Mucosa of descending colon (tissue), 3 donors: ENCODE results near the gene MAPK11. TPM values are rescaled to one million over a fixed set of nuclear protein-coding genes. Genes with fewer than 3 reads are reported as not detected.

Source experiments
- ATAC-seq: fragments of 200-7000 bp; cut with Tn5 transposase; one replicate; pipeline ENCODE4 v1.9.1; 2020; ENCODE audit warnings: mild to moderate bottlenecking, moderate library complexity
- DNase-seq, 3 donors: peaks; one replicate each; pipeline ENCODE4 v3.0.0-alpha.2; 2020
- H3K36me3 ChIP-seq: fragments of 200-600 bp; one replicate; pipeline ENCODE4 v1.8.0; 2021; ENCODE audit warnings: low read depth, mild to moderate bottlenecking
- H3K4me1 ChIP-seq: fragments of 200-600 bp; one replicate; pipeline ENCODE4 v1.8.0; 2021; ENCODE audit warnings: low read depth, mild to moderate bottlenecking
- H3K4me3 ChIP-seq: fragments of 200-600 bp; one replicate; pipeline ENCODE4 v1.8.0; 2021; ENCODE audit warnings: mild to moderate bottlenecking
- H3K9me3 ChIP-seq: fragments of 200-600 bp; one replicate; pipeline ENCODE4 v1.8.0; 2021; ENCODE audit warnings: mild to moderate bottlenecking
- intact Hi-C, 2 donors: fragments of 100-400 bp; cut with DNase I in 1 of 2; cut with micrococcal nuclease in 1 of 2; formaldehyde crosslinking; loops; one replicate each; pipeline versions ENCODE4 v1.11.0 to v1.11.1; 2022; cut with DNase I, micrococcal nuclease
- total RNA-seq, 3 donors: library from RNA; stranded (reverse); fragmentation: NEBNext Ultra II Directional in 2 of 3; extraction: Animal tissue kit (Norgen Biotek cat#: 25700) in 2 of 3; gene quantifications; one replicate each; pipeline versions ENCODE4 v1.2.1 to v1.2.4, GENCODE V29; 2021 to 2023
- TF ChIP-seq, protein P1 (sequence below): fragments of 200-600 bp; IDR thresholded peaks from one replicate; pipeline ENCODE4 v1.8.0; 2022; ENCODE audit warnings: antibody characterized with exemption, mild to moderate bottlenecking
- donor health status: DM: no; HTN: no; CAD: no; lungs with moderate emphysema.
- donor health status: DM: no; HTN: no; CAD: no.
- donor health status: DM: no; HTN: yes; CAD: no.

MAPK11 gene
- total RNA-seq, 3 donors from 2014 or later = 1.8 to 4.3 (median 3.2) TPM

DNA sequence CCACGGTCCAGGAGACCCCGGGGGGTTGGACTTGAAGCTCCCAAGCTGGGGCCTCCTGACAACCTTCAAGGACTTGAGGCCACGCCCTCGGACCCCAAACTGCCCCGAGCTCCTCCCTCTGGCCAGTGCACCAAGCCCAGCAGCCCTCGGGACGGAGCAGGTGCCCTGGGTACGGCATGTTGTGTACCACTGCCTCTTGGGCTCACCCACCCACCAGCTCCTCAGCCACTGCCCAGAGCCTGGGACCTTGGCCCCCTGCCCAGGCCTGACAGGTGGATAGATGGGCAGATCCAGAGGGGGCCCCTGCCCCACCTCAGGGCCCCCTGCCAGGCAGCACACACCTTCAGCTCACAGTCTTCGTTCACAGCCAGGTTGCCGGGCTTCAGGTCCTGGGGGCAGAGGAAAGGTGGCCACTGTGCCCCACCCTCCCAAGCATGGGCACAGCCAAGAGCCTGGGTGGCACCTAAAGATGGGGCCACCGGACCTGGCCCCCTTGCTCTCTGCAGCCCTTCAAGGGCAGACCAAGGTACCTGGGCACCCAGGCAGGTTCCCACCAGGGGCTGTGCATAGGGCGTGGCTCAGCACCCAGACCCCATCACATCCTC, 13.8 kb downstream of the MAPK11 start:
- ATAC-seq = no peak
- Histone ChIP-seq H3K4me1 (peaks cover 9% of the 10 kb centered on the region), H3K36me3 (no peaks in the 10 kb centered on the region), H3K4me3 (no peak overlapping the region), H3K9me3 (no peaks in the 10 kb centered on the region)
- intact Hi-C loops = no loop called here
- DNase-seq = no peak
- TF ChIP-seq, protein P1, sequence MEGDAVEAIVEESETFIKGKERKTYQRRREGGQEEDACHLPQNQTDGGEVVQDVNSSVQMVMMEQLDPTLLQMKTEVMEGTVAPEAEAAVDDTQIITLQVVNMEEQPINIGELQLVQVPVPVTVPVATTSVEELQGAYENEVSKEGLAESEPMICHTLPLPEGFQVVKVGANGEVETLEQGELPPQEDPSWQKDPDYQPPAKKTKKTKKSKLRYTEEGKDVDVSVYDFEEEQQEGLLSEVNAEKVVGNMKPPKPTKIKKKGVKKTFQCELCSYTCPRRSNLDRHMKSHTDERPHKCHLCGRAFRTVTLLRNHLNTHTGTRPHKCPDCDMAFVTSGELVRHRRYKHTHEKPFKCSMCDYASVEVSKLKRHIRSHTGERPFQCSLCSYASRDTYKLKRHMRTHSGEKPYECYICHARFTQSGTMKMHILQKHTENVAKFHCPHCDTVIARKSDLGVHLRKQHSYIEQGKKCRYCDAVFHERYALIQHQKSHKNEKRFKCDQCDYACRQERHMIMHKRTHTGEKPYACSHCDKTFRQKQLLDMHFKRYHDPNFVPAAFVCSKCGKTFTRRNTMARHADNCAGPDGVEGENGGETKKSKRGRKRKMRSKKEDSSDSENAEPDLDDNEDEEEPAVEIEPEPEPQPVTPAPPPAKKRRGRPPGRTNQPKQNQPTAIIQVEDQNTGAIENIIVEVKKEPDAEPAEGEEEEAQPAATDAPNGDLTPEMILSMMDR = no peak

DNA sequence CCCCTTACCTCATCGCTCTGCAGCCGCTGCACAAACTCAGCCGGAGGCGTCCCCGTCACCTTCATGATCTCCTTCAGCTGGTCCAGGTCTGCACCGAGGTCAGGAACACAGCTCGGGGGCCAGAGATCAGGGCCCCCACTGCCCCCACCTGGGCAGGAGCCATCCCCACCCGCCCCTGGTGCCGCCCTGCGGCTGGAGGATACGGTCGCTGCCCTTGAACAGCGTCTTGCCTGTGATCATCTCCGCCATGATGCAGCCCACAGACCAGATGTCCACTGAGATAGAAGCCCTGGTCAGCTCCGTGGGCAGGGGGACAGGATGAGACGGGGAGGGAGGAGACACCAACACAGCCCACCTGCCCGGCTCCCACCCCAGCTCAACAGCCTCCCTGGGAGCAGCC, 14.6 kb downstream of the MAPK11 start:
- Histone ChIP-seq H3K4me3 (no peak overlapping the region), H3K4me1 (peaks cover 5% of the 10 kb centered on the region), H3K9me3 (no peaks in the 10 kb centered on the region), H3K36me3 (no peaks in the 10 kb centered on the region)
- intact Hi-C loops = no loop called here
- TF ChIP-seq, protein P1 = no peak
- ATAC-seq = no peak
- DNase-seq = no peak

DNA sequence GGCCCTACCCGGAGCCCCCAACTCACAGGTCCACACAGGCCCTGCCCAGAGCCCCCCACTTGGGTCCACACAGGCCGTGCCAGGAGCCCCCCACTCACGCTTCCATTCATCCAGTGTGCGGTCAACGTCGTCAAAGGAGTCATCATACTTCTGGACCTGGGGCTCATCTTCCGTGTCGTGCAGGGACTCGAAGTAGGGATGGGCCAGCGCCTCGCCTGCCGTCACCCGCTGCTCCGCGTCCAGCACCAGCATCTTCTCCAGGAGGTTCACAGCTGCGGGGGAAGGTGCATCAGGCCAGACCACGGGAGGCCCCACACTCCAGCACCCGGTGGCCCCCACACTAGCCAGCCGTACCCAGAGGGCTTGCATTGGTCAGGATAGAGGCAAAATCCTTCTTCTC, 15.1 kb downstream of the MAPK11 start:
- Histone ChIP-seq H3K4me3 (no peak overlapping the region), H3K9me3 (no peaks in the 10 kb centered on the region), H3K36me3 (no peaks in the 10 kb centered on the region), H3K4me1 (peaks cover 6% of the 10 kb centered on the region)
- no peak for DNase-seq
- intact Hi-C loops = no loop called here
- TF ChIP-seq, protein P1 = no peak
- ATAC-seq = no peak

DNA sequence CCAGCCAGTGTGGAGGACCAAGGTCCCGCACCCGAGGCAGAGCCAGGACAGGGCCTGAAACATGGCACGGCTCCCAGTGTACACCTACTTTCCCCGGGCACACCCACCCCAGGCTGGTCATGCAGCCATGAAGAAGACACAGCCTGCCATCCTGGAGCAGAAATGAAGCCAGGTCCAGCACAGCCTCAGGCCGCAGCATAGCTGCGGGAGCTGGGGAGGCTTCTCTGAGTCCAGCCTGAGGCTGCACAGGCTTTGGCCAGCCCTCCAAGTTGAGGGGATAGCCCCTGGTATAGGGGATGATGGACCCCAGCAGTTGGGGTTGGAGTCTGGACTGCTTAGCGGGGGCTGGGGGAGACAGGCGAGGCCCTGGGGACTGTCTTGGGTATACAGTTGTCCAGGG, 16.2 kb downstream of the MAPK11 start:
- H3K36me3 ChIP-seq = no peaks in the 10 kb centered on the region
- H3K4me3 ChIP-seq = no peak overlapping the region
- no peaks in the 10 kb centered on the region for H3K9me3 ChIP-seq
- DNase-seq = no peak
- TF ChIP-seq, protein P1 = no peak
- intact Hi-C loops = loop anchor here in 1 of 2 donors (5.0 kb wide), 1 partner anchor 88 kb away; the partner anchor contains the start of gene PPP6R2
- ATAC-seq = no peak
- peaks cover 15% of the 10 kb centered on the region for H3K4me1 ChIP-seq

DNA sequence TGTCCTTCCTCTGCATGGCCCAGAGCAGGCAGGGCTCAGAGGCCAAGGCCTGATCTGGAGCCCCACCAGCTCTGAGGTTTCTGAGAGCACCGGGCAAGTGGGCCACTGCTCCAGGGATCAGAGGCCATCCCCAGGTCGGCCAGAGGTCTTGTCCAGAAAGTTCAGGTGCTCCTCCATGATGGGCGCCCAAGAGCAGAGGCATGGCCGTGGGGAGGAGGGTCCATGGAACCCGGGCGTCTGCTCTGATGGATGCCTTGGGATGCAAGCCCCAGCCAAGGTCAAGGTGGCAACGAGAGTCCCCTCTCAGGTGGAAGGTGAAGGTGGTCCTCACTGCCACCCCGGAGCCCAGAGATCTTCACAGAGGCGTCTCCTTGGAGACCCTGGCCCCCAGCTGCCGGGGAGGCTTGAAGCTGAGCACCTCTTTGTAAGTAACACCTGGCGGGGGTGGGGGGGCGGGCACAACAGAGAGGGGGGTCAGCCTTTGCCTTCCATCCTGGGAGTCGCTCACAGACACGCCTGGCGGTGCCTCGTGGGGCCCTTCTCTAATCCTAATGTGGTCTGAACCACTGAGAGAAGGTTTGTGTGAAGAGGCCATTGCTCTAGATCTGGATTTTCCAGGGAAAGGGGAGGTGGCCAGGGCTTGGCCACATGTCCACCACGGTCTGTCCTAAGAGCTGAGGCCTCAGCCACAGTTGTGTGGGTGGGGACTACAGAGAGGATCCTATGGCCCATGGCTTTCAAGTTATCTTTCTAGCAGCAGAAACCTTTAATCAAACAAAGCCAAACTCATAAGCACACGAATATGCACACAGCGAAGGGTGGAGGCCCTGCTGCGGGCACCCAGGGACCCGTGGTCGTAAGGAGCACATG, 16.9 kb downstream of the MAPK11 start:
- DNase-seq = no peak
- intact Hi-C loops = loop anchor here in 1 of 2 donors (5.0 kb wide), 1 partner anchor 89 kb away; the partner anchor contains the start of gene PPP6R2
- H3K4me3 ChIP-seq = no peak overlapping the region
- H3K36me3 ChIP-seq = no peaks in the 10 kb centered on the region
- H3K4me1 ChIP-seq = peaks cover 21% of the 10 kb centered on the region
- TF ChIP-seq, protein P1 = no peak
- ATAC-seq = no peak
- H3K9me3 ChIP-seq = no peaks in the 10 kb centered on the region
